OCI-LY1 (cell line): ENCODE data around the gene FAM184A.

Experiments used
- EZH2 ChIP-seq: fragments of 200-600 bp; sonication (generic), shearing (Covaris generic); IDR thresholded peaks from 2 replicates; pipeline ENCODE4 v1.8.0; 2017; ENCODE audit warnings: borderline replicate concordance, mixed run types, mild to moderate bottlenecking, antibody characterized with exemption, low read length, moderate library complexity, mixed read lengths
- TF ChIP-seq, protein P1 (sequence below): fragments of 200-600 bp; sonication (generic), shearing (Covaris generic); IDR thresholded peaks from 2 replicates; pipeline ENCODE4 v1.5.1; 2017; ENCODE audit warnings: mild to moderate bottlenecking, antibody characterized with exemption, low read length, moderate library complexity, mixed read lengths

DNA sequence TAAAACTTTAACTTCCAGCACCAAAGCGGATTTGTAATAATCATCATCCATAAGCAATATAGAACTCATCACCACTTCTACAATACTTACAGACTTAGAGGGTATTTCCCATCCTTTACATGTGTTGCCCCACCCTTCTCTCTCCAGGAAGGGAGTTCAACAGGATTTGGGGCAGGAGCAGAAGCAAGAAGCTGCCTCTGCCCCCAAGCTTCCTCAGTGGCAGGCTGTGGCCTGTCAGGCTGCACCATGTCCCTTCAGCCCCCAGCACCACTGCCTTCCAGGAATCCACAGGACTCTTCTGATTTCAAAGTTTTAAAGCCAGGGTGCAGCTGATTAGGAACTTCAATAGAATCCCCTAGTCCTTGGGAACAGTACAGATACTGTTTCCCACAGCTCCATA is 106.8 kb downstream of the FAM184A start:
- TF ChIP-seq, protein P1, sequence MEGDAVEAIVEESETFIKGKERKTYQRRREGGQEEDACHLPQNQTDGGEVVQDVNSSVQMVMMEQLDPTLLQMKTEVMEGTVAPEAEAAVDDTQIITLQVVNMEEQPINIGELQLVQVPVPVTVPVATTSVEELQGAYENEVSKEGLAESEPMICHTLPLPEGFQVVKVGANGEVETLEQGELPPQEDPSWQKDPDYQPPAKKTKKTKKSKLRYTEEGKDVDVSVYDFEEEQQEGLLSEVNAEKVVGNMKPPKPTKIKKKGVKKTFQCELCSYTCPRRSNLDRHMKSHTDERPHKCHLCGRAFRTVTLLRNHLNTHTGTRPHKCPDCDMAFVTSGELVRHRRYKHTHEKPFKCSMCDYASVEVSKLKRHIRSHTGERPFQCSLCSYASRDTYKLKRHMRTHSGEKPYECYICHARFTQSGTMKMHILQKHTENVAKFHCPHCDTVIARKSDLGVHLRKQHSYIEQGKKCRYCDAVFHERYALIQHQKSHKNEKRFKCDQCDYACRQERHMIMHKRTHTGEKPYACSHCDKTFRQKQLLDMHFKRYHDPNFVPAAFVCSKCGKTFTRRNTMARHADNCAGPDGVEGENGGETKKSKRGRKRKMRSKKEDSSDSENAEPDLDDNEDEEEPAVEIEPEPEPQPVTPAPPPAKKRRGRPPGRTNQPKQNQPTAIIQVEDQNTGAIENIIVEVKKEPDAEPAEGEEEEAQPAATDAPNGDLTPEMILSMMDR: no peak
- TF ChIP-seq EZH2: no peak
